DLD1 (cell line): Measurements from ENCODE around the gene SLC7A7.
"Not testable (repeated sequence)": the region's sequence is repeated elsewhere in the genome, so short reads cannot be mapped to it uniquely, and the experiment has no call there.

ENCODE experiments used
- in situ Hi-C: cut with HindIII; loops from 2 replicates; pipeline ENCODE4 v1.10.0; 2017; ENCODE audit warnings: low sequenced_read_pairs

The SLC7A7 gene

DNA sequence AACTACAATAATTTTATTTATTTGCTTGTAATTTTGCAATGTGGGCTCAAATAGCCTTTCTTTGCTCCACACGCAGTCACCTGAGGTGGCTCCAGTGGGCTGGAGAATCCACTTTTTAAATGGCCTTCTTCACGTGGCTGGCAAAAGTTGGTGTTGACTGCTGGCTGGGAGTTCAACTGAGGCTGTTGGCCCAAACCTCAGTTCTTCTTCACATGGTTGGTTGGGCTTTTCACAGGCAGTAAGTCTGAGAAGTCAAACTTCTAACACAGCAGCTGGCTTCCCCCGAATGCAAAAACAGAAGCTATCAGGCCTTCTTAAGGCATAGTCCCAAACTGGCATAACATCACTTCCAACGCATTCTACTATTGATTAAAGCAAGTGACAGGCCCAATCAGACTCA lies 50.9 kb downstream of the SLC7A7 start:
- in situ Hi-C loops = no loop called here

DNA sequence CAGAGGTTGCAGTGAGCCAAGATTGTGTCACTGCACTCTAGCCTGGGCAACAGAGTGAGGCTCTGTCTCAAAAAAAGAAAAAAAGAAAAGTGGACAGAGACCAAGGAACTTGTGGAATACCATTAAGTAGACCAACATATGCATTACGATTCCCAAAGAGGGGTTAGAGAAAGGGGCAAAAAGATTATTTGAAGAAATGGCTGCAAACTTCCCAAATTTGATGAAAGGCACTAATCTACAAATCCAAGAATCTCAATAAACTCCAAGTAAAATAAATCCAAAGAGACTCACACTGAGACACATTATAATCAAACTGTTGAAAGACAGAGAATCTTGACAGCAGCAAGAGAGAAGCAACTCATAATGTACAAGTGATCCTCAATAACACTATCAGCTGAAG lies 53.5 kb downstream of the SLC7A7 start:
- in situ Hi-C loops = no loop called here

DNA sequence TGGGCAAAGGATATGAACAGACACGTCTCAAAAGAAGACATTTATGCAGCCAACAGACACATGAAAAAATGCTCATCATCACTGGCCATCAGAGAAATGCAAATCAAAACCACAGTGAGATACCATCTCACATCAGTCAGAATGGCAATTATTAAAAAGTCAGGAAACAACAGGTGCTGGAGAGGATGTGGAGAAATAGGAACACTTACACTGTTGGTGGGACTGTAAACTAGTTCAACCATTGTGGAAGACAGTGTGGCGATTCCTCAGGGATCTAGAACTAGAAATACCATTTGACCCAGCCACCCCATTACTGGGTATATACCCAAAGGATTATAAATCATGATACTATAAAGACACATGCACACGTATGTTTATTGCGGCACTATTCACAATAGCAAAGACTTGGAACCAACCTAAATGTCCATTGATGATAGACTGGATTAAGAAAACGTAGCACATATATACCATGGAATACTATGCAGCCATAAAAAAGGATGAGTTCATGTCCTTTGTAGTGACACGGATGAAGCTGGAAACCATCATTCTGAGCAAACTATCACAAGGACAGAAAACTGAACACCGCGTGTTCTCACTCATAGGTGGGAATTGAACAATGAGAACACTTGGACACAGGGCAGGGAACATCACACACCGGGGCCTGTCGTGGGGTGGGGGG lies 57.1 kb downstream of the SLC7A7 start:
- in situ Hi-C loops = not testable (repeated sequence)

DNA sequence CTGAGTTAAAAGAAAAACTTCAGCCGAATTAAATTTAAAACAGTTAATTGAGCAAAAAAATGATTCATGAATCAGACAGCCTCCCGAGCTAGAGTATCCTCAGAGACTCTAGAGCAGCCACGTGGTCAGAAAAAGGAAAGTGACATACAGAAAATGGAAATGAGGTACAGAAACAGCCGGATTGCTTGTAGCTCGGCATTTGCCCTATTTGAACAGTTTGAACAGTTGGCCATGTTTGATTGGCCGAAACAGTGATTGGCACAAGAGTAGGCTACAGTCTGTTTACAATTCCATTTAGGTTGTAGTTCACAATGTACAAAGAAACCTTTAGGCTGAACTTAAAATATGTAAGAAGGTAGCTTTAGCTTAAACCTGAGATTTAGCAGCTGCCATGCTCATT lies 61.6 kb downstream of the SLC7A7 start:
- in situ Hi-C loops = no loop called here

DNA sequence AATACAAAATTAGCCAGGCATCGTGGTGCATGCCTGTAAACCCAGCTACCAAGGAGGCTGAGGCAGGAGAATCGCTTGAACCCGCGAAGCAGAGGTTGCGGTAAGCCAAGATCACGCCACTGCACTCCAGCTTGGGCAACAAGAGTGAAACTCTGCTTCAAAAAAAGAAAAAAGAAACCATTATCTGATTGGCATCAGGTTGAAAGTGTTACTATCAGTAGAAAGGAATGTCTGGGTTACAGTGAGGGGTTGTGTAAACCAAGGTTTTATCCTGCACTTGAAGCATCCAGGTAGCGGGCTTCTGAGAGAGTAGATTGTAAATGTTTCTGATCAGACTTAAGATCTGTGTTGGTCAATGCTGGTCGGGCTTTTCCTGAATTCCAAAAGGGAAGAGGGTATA lies 62.8 kb downstream of the SLC7A7 start:
- in situ Hi-C loops = no loop called here

DNA sequence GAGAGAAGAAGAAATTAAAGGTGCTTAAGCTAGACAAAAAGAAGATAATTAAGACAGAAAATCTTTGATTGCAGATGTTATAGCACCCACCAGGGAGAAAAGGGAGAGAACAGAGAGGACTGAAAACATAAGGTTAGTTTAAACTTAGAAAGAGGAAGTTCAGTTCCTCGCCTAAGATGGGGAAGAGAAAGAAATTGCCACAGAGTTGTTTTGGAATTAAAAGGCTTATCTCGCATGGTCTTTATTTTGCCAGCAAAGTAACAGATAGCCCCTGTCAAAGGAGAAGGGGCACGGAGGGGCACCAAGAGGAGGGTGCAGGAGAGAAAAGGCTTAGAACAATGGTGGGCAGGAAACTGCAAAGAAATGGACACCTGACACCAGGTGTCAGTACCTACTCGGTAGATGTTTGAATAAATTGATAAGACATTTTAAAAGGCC lies 66.6 kb downstream of the SLC7A7 start:
- in situ Hi-C loops = no loop called here

DNA sequence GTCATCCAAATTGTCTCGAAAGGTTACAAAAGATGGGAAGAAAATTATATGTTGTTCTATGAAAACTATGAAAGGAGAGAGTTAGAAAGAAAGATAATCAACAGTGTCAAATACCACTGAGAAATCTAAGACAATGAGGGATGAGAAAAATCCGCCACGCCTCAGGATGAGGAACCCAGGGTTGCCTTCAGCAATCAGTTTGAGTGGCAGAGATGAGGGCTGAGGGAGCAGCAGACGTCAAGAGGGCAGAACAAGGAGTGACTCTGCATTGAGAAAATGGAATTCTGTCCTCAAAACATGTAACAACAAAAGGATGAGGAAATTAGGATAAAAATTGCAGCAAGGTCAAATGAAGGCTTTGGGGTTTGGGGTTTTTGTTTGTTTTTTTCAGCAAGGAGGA lies 67.0 kb downstream of the SLC7A7 start:
- in situ Hi-C loops = no loop called here

DNA sequence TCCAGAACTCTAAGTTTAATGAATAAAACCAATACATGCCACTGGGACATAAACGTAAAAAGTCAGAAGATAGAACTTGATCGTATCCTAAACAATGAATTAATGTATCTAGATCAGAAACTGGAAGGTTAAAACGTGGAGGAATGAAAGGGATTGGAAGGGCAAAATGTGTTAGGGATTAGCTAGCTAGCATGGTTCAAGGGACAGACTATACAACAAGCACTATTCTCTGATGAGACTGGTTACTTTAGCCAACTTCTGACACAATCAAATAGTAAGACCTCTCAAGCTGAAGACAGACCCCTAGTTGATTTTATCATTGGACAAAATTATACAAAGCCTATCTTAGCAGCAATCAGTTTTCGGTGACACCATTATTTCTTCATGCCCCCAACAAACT lies 67.5 kb downstream of the SLC7A7 start:
- in situ Hi-C loops = no loop called here

DNA sequence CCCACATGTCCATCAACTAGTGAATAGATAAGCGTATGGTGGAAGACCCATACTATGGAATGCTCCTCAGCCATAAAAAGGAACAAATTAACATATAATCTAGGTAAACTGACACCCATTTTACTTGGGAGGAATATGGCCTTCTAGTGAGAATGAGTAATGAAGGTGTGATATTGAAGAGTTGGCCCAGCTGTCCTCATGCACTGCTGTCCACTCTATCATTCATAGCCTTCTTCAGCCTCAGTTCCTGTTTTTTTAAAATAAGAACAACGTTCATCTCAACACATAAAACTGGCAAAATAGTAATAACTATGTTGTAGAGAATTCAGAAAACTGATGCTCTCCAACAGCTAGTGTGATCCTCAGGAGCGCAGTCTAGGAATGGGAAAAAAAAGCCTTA lies 75.2 kb downstream of the SLC7A7 start:
- in situ Hi-C loops = no loop called here

DNA sequence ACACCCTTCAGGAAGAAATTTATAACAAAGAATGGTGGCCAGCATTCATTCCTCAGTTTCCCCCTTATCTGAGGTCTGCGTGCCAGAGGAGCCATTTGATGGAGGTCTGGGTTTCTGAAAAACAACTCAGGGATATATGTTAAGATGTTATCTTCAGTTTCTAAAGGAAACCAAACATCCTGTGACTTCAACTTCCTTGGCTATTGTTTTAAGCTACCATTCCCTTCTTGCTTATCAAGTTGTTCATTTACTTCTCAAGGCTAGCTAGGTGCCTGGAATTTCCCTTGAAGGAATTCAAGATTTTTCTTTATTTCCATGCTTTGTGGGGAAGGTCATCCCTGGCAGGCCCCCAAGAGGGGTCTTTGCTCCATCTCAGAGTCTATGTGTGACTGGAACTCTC lies 75.8 kb downstream of the SLC7A7 start:
- in situ Hi-C loops = no loop called here

DNA sequence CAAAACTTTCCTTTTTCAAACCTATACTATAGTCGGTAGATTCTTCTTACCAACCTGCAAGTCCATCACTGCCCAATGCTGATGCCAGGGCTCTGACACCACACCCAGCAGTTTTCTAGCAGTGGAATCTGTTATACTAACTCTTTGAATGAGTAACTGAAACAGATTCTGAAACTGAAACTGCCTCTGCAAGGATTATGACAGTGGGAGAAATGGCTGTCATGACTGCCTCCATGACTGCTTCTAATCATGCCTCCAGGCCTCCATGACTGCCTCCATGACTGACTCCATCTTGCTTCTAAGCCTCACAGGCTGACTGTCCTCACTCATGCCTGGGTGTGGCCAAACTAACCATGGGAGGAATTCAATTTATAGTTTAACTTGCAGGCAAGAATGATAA lies 78.2 kb downstream of the SLC7A7 start:
- in situ Hi-C loops = no loop called here

DNA sequence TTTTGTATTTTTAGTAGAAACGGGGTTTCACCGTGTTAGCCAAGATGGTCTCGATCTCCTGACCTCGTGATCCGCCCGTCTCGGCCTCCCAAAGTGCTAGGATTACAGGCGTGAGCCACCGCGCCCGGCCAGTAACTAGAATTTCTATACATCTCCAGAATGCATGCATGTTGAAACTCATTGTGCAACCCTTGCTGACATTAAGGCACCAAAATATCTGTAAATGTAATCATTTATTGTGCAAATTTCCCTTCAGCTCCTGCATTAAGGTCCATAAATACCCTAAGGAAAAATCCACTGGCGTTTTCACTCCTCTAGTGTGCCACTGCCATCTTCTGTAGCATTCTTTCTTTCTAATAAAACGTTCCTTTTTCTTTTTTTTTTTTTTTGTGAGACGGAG lies 78.9 kb downstream of the SLC7A7 start:
- in situ Hi-C loops = not testable (repeated sequence)

DNA sequence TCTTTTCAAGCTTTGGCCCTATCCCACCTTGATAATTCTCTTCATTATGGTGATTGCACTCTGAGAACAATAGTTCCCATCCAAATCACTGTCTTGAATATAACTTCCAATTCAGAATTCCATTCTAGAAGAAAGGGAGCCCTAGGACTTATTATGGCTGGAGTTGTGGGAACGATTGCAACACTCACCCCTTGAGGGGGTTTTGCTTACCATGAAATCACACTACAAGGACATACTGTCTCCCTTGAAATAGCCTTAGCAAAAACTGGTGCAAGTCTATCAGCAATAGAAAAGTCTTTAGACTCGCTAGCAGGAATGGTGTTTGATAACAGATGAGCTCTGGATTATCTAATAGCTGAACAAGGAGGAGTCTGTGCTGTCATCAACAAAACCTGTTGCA lies 80.1 kb downstream of the SLC7A7 start:
- in situ Hi-C loops = no loop called here

DNA sequence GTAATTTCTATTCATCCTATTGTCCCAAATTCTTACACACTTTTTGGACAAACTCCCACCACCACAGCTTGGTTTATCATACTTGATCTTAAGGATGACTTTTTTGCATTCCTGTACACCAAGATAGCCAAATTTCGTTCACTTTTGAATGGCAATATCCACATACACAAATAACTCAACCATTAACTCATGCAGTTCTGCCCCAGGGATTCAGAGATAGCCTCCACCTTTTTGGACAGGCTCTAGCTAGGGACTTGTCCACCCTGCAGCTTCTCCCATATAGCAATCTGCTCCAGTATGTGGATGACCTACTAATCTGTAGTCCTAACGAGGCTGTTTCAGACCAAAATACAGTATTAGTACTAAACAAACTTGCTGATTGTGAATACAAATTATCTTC lies 81.4 kb downstream of the SLC7A7 start:
- in situ Hi-C loops = no loop called here

DNA sequence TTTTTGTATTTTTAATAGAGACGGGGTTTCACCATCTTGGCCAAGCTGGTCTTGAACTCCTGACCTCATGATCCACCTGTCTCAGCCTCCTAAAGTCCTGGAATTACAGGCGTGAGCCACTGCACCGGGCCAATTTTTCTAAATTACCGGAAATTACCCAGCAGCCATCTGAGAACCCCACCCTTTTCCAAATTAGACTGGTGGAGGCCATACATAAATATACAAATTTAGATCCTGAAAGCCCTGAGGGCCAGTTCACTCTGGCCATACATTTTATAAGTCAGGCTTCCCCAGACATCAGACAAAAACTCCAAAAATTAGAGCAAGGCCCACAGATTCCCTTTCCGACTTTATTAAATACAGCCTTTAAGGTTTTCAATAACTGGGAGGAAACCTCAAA lies 83.2 kb downstream of the SLC7A7 start:
- in situ Hi-C loops = not testable (repeated sequence)

DNA sequence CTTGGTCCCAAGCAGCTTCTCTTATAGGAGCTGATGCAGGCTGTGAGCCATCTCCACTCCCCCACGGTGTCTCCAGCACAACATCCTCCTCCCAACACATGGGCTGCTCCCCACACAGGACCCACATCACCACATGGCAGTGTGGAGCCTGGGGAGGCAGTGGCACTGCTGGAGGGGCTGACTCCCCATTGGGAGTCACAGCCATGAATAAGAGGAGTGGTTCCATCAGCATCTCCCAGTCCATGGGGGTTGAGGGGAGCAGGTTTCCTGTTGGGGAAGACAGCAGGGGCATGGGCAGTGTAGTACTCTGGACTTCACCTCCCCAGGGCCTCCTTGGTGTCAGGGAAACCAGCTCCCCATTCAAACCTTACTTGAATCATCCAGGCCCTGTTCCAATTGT lies 89.2 kb downstream of the SLC7A7 start:
- in situ Hi-C loops = no loop called here

DNA sequence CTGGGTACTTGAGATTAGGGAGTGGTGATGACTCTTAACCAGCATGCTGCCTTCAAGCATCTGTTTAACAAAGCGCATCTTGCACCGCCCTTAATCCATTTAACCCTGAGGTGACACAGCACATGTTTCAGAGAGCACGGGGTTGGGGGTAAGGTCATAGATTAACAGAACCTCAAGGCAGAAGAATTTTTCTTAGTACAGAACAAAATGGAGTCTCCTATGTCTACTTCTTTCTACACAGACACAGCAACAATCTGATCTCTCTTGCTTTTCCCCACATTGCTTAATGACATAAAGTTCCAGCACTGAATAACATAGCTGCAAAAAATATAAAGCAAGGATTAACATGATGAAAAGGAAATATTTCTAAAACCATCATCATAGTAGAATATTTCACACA lies 89.9 kb downstream of the SLC7A7 start:
- in situ Hi-C loops = not testable (repeated sequence)

DNA sequence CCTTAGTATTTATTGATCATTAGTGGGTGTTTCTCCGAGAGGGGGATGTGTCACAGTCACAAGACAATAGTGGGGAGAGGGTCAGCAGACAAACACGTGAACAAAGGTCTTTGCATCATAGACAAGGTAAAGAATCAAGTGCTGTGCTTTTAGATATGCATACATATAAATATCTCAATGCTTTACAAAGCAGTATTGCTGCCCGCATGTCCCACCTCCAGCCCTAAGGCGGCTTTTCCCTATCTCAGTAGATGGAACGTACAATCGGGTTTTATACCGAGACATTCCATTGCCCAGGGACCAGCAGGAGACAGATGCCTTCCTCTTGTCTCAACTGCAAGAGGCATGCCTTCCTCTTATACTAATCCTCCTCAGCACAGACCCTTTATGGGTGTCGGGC lies 90.4 kb downstream of the SLC7A7 start:
- in situ Hi-C loops = not testable (repeated sequence)

DNA sequence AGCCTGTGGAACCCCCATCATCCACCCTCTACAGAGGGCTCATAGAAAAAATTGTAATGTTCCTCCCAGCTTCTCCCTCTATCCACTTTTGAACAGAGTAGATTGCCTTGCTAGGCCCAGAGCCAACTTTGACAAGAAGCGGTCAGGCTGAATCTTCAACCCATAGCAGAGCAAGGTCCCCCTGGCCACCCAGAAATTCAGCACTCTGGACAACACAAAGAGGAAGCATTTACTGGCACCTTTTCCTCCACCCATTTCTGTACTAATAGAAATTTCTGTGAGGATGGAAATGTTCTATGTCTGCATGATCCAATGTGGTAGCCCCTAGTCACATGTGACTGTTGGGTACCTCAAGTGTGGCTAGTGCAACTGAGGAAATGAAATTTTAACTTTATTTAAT lies 91.4 kb downstream of the SLC7A7 start:
- in situ Hi-C loops = no loop called here
